Nasal cavity respiratory epithelium epithelial cell of viscerocranial mucosa (primary cell): ENCODE data around the gene PPIE. TPM values are rescaled to one million over a fixed set of nuclear protein-coding genes. Genes with fewer than 3 reads are reported as not detected.

Experiments
- total RNA-seq: library from RNA; depleted of rRNA; stranded (reverse); fragments of >200 nt; gene quantifications from 2 replicates; pipeline ENCODE4 v1.2.3, GENCODE V29; 2014

The PPIE gene
- total RNA-seq = 43.4 and 46.1 TPM in 2 replicates

GRCh38 chr1:39738622-39739366, at the start of gene PPIE:
TSS of gene PPIE (plus strand) at chr1:39738882. CDS start at chr1:39738901, 19 bp downstream.

GRCh38 chr1:39691383-39692151, 47.1 kb upstream of the PPIE start, which contains the start of gene HPCAL4:
TSS of gene HPCAL4 (minus strand) at chr1:39691433. CDS start at chr1:39684603, 6,830 bp downstream.

GRCh38 chr1:39771022-39771532, 32.4 kb downstream of the PPIE start, which contains the start of gene OXCT2:
TSS of gene OXCT2 (minus strand) at chr1:39771348. CDS start at chr1:39771255, 93 bp downstream.

GRCh38 chr1:39788758-39789570, 50.3 kb downstream of the PPIE start, which contains the start of gene BMP8B:
TSS of gene BMP8B (minus strand) at chr1:39788865. CDS start at chr1:39788485, 380 bp downstream.

Other genes starting within 250 kb of the PPIE start
- 0.34 TPM in 1 of 2 replicates, not detected in the other for gene BMP8A, start 247.2 kb upstream of the PPIE start, total RNA-seq
- 327 and 434 TPM in 2 replicates for gene PABPC4, start 162.1 kb upstream of the PPIE start, total RNA-seq
- gene HEYL, start 99.2 kb upstream of the PPIE start, total RNA-seq = under 0.01 TPM in 1 of 2 replicates, not detected in the other
- gene NT5C1A, start 66.8 kb upstream of the PPIE start, total RNA-seq = not detected in 2 replicates
- gene HPCAL4, start 47.4 kb upstream of the PPIE start, total RNA-seq = under 0.01 TPM in 2 replicates
- gene OXCT2, start 32.5 kb downstream of the PPIE start, total RNA-seq = 0.36 and 1.7 TPM in 2 replicates
- gene BMP8B, start 50.0 kb downstream of the PPIE start, total RNA-seq = 0.50 and 1.0 TPM in 2 replicates
- 34.0 and 35.9 TPM in 2 replicates for gene TRIT1, start 144.6 kb downstream of the PPIE start, total RNA-seq
- 10.3 and 16.5 TPM in 2 replicates for gene MYCL, start 163.0 kb downstream of the PPIE start, total RNA-seq
- gene MFSD2A, start 216.3 kb downstream of the PPIE start, total RNA-seq = 31.1 and 32.3 TPM in 2 replicates